CD4-positive, alpha-beta T cell treated with Interferon gamma for 1 hour (primary cell): ENCODE measurements around the gene SLC26A3.

Experiments
- DNase-seq: peaks from one replicate; pipeline ENCODE4 v3.0.0-alpha.2; 2020

SLC26A3 gene

GRCh38 chr7:107743567-107744344 is 59.3 kb downstream of the SLC26A3 start, which contains the start of gene CBLL1:
Gene CBLL1 (plus strand): TSS chr7:107744142. CDS start chr7:107744164, 22 bp downstream.
- peak; percentile 95 for DNase-seq

GRCh38 chr7:107742678-107743566 is 60.1 kb downstream of the SLC26A3 start:
- DNase-seq = no peak

- DNase-seq = no peak
Measured at GRCh38 chr7:107728276-107728675, 74.7 kb downstream of the SLC26A3 start.

GRCh38 chr7:107726356-107727130 is 76.5 kb downstream of the SLC26A3 start:
- DNase-seq = no peak

DNA sequence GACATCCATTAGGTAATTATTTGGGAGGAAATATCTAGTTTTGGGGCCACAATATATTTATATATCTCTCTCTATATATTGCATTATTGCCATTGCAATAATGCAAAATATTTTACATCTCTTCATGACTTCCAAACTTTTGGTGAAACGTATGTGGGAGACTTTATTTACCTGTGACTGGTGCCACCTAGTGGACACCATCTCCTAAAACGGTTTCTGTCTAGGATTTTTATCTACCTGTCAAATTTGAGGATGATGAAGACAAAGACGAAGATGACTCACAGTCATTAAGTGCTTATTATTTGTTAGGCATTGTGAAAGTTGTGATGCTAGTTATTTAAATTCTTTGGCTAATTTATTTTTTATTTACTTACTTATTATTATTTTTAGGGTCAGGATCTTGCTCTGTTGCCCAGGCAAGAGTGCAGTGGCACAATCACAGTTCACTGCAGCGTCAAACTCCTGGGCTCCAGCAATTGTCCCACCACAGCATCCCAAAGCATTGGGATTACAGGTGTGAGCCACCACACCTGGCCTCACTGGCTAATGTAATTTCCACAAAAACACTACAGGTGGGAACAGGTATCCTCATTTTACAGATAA is 77.8 kb downstream of the SLC26A3 start:
- DNase-seq = peak; percentile 16

- no peak for DNase-seq
Measured at GRCh38 chr7:107723255-107723654, 79.8 kb downstream of the SLC26A3 start.

GRCh38 chr7:107721286-107721685 is 81.7 kb downstream of the SLC26A3 start:
- no peak for DNase-seq

GRCh38 chr7:107718456-107719193 is 84.4 kb downstream of the SLC26A3 start:
- DNase-seq = no peak

DNA sequence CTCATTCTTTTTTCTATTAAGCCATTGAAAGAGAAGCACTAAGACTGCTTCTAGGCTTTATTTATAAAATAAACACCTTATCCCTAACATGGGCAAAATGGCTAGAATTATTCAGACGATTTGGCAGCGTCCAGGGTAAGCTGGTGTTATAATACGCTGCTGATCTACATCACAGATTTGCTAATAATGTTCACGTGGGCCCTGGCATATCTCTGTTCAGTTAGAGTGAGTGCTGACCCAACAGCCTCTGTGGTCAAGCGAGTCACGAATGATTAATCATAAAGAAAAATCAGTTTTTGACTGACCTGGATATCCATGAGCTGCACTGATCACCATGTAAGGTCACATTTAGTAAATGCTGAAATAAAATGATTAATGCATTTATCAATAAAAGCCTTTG is 87.5 kb downstream of the SLC26A3 start:
- DNase-seq = no peak
